ENCODE results near the gene ETFBKMT. TPM values are rescaled to one million over a fixed set of nuclear protein-coding genes. Genes with fewer than 3 reads are reported as not detected.

The ETFBKMT gene
- polyA plus RNA-seq, 1 of the 3 experiments (the other 2 are of a cell fraction) = 1.6 TPM

- ChIA-PET CTCF (interaction anchor here (1.3 kb wide), 1 partner anchor 219 kb away, joined by 5 read pairs; no protein-coding TSS in a partner anchor), POLR2A (no interaction called here)
- Histone ChIP-seq H3K27ac (ENCODE audit: low read depth in 2 of 2, low read length in 1 of 2) (no peak overlapping the region), H3K36me3 (replicated peaks in 1 of 2; ENCODE audit: control insufficient read depth in 1 of 2, insufficient read depth in 2 of 2, low read length in 1 of 2) (peaks cover 0 to 12% of the 10 kb centered on the region in 2 experiments), H3K4me3 (ENCODE audit: low read depth in 2 of 2, low read length in 1 of 2) (no peak overlapping the region), H3K4me1 (ENCODE audit: control insufficient read depth in 1 of 2, insufficient read depth in 2 of 2, low read depth in 1 of 2, low read length in 1 of 2) (no peaks in the 10 kb centered on the region), H4K20me1 (ENCODE audit: insufficient read depth) (no peaks in the 10 kb centered on the region), H2AFZ (ENCODE audit: low read depth) (no peak overlapping the region), H3K27me3 (ENCODE audit: insufficient read depth) (no peaks in the 10 kb centered on the region), H3K9me2 (no peaks in the 10 kb centered on the region), H3K9ac (no peak overlapping the region), H3F3A (replicated peaks; ENCODE audit: insufficient read depth) (no peaks in the 10 kb centered on the region), H3K79me2 (ENCODE audit: insufficient read depth) (no peaks in the 10 kb centered on the region), H3K4me2 (no peak overlapping the region), H3K9me3 (no peaks in the 10 kb centered on the region)
- TF ChIP-seq ZBTB33 (IDR thresholded peaks at IDR 0.05; ENCODE audit: borderline replicate concordance, low read depth) (no peak), YY1 (IDR thresholded peaks at IDR 0.05; ENCODE audit: low read depth) (no peak), SIN3A (IDR thresholded peaks at IDR 0.05; ENCODE audit: borderline replicate concordance, low read depth, low read length) (no peak)
- no peak for DNase-seq
- WGBS (ENCODE audit: low lambda C conversion rate) = 98% methylated on average over 4 of the region's 4 CpGs
Observed at GRCh38 chr12:31622038-31622437, 37.5 kb upstream of the ETFBKMT start.

GRCh38 chr12:31626270-31626995 is 33.1 kb upstream of the ETFBKMT start:
- H3K9me3 ChIP-seq = no peaks in the 10 kb centered on the region
- H3K4me2 ChIP-seq = no peak overlapping the region
- no peaks in the 10 kb centered on the region for H3K9me2 ChIP-seq
- peaks cover 0 to 13% of the 10 kb centered on the region in 2 experiments; a peak in 1 of 4 replicates for H3K4me1 ChIP-seq (ENCODE audit: control insufficient read depth in 1 of 2, insufficient read depth in 2 of 2, low read depth in 1 of 2, low read length in 1 of 2)
- POLR2A ChIA-PET = no interaction called here
- DNase-seq = no peak
- H3K27me3 ChIP-seq (ENCODE audit: insufficient read depth) = no peaks in the 10 kb centered on the region
- no peak overlapping the region for H3K27ac ChIP-seq (ENCODE audit: low read depth in 2 of 2, low read length in 1 of 2)
- WGBS (ENCODE audit: low lambda C conversion rate) = 87% methylated on average over 7 of the region's 7 CpGs
- H3F3A ChIP-seq (replicated peaks; ENCODE audit: insufficient read depth) = no peaks in the 10 kb centered on the region
- peaks cover 1% of the 10 kb centered on the region; the same call in 1 of the 2 replicates for H3K79me2 ChIP-seq (ENCODE audit: insufficient read depth)
- no peak overlapping the region for H3K9ac ChIP-seq
- H3K36me3 ChIP-seq (replicated peaks in 1 of 2; ENCODE audit: control insufficient read depth in 1 of 2, insufficient read depth in 2 of 2, low read length in 1 of 2) = peaks cover 0 to 3% of the 10 kb centered on the region in 2 experiments
- CTCF ChIA-PET = interaction anchor here (1.4 kb wide), 1 partner anchor 223 kb away, joined by 6 read pairs; no protein-coding TSS in a partner anchor
- no peak overlapping the region for H3K4me3 ChIP-seq (ENCODE audit: low read depth in 2 of 2, low read length in 1 of 2)
- H2AFZ ChIP-seq (ENCODE audit: low read depth) = no peak overlapping the region
- no peak for TF ChIP-seq RXRA (IDR thresholded peaks at IDR 0.05; ENCODE audit: borderline replicate concordance, low read depth)
- no peak for TF ChIP-seq TAF1 (IDR thresholded peaks at IDR 0.05; ENCODE audit: borderline replicate concordance, low read depth, low read length)
- TF ChIP-seq MAX (IDR thresholded peaks at IDR 0.05; ENCODE audit: low read depth) = no peak
- no peak for TF ChIP-seq FOSL2 (IDR thresholded peaks at IDR 0.05; ENCODE audit: borderline replicate concordance, low read depth)
- TF ChIP-seq CTCF (IDR thresholded peaks at IDR 0.05) = no peak
- no peak for TF ChIP-seq SMC3 (IDR thresholded peaks at IDR 0.05; ENCODE audit: low read depth, low read length)
- no peak for TF ChIP-seq CHD2 (IDR thresholded peaks at IDR 0.05; ENCODE audit: low read length, partially characterized antibody)
- TF ChIP-seq REST (IDR thresholded peaks at IDR 0.05; ENCODE audit: low read depth, low read length) = no peak
- TF ChIP-seq MEF2A (IDR thresholded peaks at IDR 0.05; ENCODE audit: borderline replicate concordance, low read depth) = no peak
- no peaks in the 10 kb centered on the region for H4K20me1 ChIP-seq (ENCODE audit: insufficient read depth)
